HUES64 (cell line): Measurements from ENCODE around the gene REEP1.

Source experiments
- H3K27ac ChIP-seq: 2 replicates; pipeline ENCODE4 v1.7.0; 2013; ENCODE audit warnings: low read depth, low read length, inconsistent platforms
- H3K27me3 ChIP-seq: 2 replicates; pipeline ENCODE4 v1.6.1; 2013; ENCODE audit warnings: mild to moderate bottlenecking, low read length; ENCODE audit not compliant: insufficient read depth
- H3K36me3 ChIP-seq: 2 replicates; pipeline ENCODE4 v1.6.1; 2013; ENCODE audit warnings: mild to moderate bottlenecking, low read length; ENCODE audit not compliant: insufficient read depth
- H3K4me1 ChIP-seq: 2 replicates; pipeline ENCODE4 v1.6.1; 2013; ENCODE audit warnings: mild to moderate bottlenecking, low read length, moderate library complexity; ENCODE audit not compliant: insufficient read depth
- H3K4me3 ChIP-seq: 2 replicates; pipeline ENCODE4 v1.5.1; 2013; ENCODE audit warnings: mild to moderate bottlenecking, low read length, moderate library complexity
- H3K9ac ChIP-seq: 2 replicates; pipeline ENCODE4 v1.6.1; 2013; ENCODE audit warnings: mild to moderate bottlenecking, low read depth, low read length
- H3K9me3 ChIP-seq: 2 replicates; pipeline ENCODE4 v1.6.1; 2013; ENCODE audit warnings: low read depth, low read length; ENCODE audit not compliant: insufficient read depth
- WGBS: fragments of 150-250, 120-280 bp; methylation state at CpG from one replicate; pipeline ENCODE4 v1.1.7; 2013; ENCODE audit warnings: missing lambda C conversion rate; 5-methylcytosine and 5-hydroxymethylcytosine counted together

Gene REEP1

GRCh38 chr2:86292571-86293515 lies 44.6 kb downstream of the REEP1 start:
- no peaks in the 10 kb centered on the region for H3K9me3 ChIP-seq
- H3K9ac ChIP-seq = no peak overlapping the region
- H3K27ac ChIP-seq = no peak overlapping the region
- 93% methylated on average over 7 of the region's 7 CpGs for WGBS
- H3K27me3 ChIP-seq = no peaks in the 10 kb centered on the region
- H3K4me3 ChIP-seq = no peak overlapping the region
- no peaks in the 10 kb centered on the region for H3K36me3 ChIP-seq
- H3K4me1 ChIP-seq = no peaks in the 10 kb centered on the region

DNA sequence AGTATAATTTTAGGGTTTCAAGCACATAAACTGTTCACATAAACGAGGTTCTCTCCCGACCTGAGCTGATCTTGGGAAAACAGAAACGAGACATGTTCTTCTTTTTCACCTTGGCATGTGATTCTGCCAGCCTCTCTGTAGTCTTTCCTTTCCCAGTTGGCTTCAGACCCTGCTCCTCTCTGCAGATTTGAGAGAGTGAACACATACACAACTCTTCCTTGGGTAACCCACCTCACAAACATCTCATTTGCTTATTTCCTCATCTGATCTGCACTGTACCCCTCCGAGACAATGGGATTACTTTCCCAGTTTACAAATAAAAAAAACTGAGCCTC lies 46.1 kb downstream of the REEP1 start:
- Histone ChIP-seq H3K9me3 (no peaks in the 10 kb centered on the region), H3K4me3 (no peak overlapping the region), H3K27ac (no peak overlapping the region), H3K4me1 (no peaks in the 10 kb centered on the region), H3K27me3 (no peaks in the 10 kb centered on the region), H3K9ac (no peak overlapping the region), H3K36me3 (no peaks in the 10 kb centered on the region)
- 91% methylated on average over 4 of the region's 4 CpGs for WGBS

GRCh38 chr2:86290596-86291327 lies 46.7 kb downstream of the REEP1 start:
- WGBS = 89% methylated on average over 5 of the region's 5 CpGs
- Histone ChIP-seq H3K9me3 (no peaks in the 10 kb centered on the region), H3K27me3 (no peaks in the 10 kb centered on the region), H3K4me1 (no peaks in the 10 kb centered on the region), H3K27ac (no peak overlapping the region), H3K36me3 (no peaks in the 10 kb centered on the region), H3K4me3 (no peak overlapping the region), H3K9ac (no peak overlapping the region)

GRCh38 chr2:86286516-86286915 lies 50.9 kb downstream of the REEP1 start:
- Histone ChIP-seq H3K4me3 (no peak overlapping the region), H3K27me3 (no peaks in the 10 kb centered on the region), H3K9me3 (no peaks in the 10 kb centered on the region), H3K36me3 (no peaks in the 10 kb centered on the region), H3K9ac (no peak overlapping the region), H3K27ac (no peak overlapping the region), H3K4me1 (0 out of 2 replicates have a peak, but pooled peaks cover 3% of the 10 kb centered on the region)
- WGBS = 82% methylated on average over 3 of the region's 3 CpGs

GRCh38 chr2:86285981-86286380 lies 51.4 kb downstream of the REEP1 start:
- Histone ChIP-seq H3K27ac (no peak overlapping the region), H3K9ac (no peak overlapping the region), H3K27me3 (no peaks in the 10 kb centered on the region), H3K9me3 (no peaks in the 10 kb centered on the region), H3K4me3 (no peak overlapping the region), H3K4me1 (0 out of 2 replicates have a peak, but pooled peaks cover 3% of the 10 kb centered on the region), H3K36me3 (no peaks in the 10 kb centered on the region)
- 85% methylated on average over 7 of the region's 7 CpGs for WGBS

DNA sequence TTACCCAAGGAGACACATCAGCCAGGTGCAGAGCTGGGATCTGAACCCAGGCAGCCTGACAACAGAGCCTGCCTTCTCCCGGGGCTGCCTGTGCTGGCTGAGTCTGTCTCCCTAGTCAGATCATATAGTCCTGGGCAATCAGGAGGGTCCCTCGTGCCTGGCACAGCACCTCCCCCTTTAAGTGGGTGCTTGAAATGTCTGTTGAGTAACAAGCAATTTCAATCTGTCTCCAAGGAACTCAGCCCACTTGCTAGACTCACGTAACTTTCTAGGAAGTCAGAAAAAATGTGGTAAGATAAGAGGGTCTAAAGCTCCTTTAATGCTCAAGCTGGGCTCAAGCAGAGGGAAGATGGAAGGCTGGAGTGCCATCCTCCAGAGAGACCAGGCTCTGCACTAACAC lies 51.9 kb downstream of the REEP1 start:
- Histone ChIP-seq H3K9me3 (no peaks in the 10 kb centered on the region), H3K27ac (no peak overlapping the region), H3K4me1 (0 out of 2 replicates have a peak, but pooled peaks cover 3% of the 10 kb centered on the region), H3K4me3 (no peak overlapping the region), H3K27me3 (no peaks in the 10 kb centered on the region), H3K36me3 (no peaks in the 10 kb centered on the region), H3K9ac (no peak overlapping the region)
- 87% methylated on average over 3 of the region's 3 CpGs for WGBS

DNA sequence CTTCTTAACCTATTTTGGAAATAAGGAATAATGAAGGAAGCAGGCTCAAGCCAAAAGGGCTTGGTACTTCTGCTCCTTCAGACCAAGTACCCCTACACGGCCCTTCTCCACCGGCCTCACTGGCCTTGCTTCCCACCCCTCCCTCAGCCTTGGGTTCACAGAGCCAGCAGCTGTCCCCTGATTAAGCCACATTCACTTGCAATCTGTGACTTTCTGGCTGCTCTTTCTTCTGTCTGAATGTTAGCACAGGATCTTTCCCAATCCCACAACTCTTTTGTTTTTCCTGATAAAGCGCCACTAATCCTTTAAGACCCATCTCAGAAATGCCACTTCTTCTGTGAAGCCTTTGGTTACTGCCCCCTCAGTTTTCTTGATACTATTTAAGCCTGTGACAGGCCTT lies 52.4 kb downstream of the REEP1 start:
- Histone ChIP-seq H3K27me3 (no peaks in the 10 kb centered on the region), H3K27ac (no peak overlapping the region), H3K4me3 (no peak overlapping the region), H3K9me3 (no peaks in the 10 kb centered on the region), H3K9ac (no peak overlapping the region), H3K36me3 (no peaks in the 10 kb centered on the region), H3K4me1 (0 out of 2 replicates have a peak, but pooled peaks cover 3% of the 10 kb centered on the region)
- 80% methylated on average over 3 of the region's 3 CpGs for WGBS

GRCh38 chr2:86284401-86284841 lies 53.0 kb downstream of the REEP1 start:
- Histone ChIP-seq H3K27me3 (no peaks in the 10 kb centered on the region), H3K4me1 (0 out of 2 replicates have a peak, but pooled peaks cover 3% of the 10 kb centered on the region), H3K36me3 (no peaks in the 10 kb centered on the region), H3K4me3 (no peak overlapping the region), H3K9me3 (no peaks in the 10 kb centered on the region), H3K9ac (no peak overlapping the region), H3K27ac (no peak overlapping the region)
- WGBS = 92% methylated on average over 12 of the region's 12 CpGs

DNA sequence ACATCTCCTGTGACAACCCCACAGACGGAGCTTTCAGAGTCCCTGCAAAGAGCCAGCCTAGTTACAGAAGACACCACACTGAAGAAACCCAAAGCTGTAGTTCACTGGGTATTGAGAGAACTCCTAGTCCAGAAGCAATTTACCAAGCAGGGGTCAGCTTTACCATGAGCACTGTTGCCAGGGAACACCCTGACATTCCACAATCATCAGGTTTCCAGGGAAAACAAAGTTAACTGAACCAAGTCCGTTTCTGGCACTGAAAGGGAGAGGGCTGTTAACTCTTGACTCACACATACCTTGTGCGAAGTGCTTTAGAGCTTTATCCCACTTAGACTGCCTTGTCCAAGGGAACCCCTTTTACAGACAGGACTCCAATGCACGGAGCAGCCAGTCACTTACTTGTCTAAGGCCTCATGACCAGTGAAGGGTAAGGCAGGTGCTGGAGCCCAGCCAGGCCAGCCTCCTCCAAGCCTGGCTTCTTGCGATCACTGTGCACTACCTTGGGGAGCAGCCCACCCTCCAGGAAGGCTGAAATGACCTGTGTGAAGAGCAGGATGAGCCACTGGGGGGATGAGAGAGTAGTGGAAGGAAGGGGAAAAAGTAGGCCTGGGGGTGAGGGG lies 53.9 kb downstream of the REEP1 start:
- no peak overlapping the region for H3K27ac ChIP-seq
- 0 out of 2 replicates have a peak, but pooled peaks cover 3% of the 10 kb centered on the region for H3K4me1 ChIP-seq
- H3K36me3 ChIP-seq = no peaks in the 10 kb centered on the region
- H3K9me3 ChIP-seq = no peaks in the 10 kb centered on the region
- H3K9ac ChIP-seq = no peak overlapping the region
- WGBS = 92% methylated on average over 5 of the region's 5 CpGs
- H3K4me3 ChIP-seq = no peak overlapping the region
- no peaks in the 10 kb centered on the region for H3K27me3 ChIP-seq

GRCh38 chr2:86281066-86281700 lies 56.2 kb downstream of the REEP1 start:
- H3K36me3 ChIP-seq = no peaks in the 10 kb centered on the region
- 0 out of 2 replicates have a peak, but pooled peaks cover 3% of the 10 kb centered on the region for H3K4me1 ChIP-seq
- H3K4me3 ChIP-seq = no peak overlapping the region
- H3K9me3 ChIP-seq = no peaks in the 10 kb centered on the region
- no peaks in the 10 kb centered on the region for H3K27me3 ChIP-seq
- no peak overlapping the region for H3K9ac ChIP-seq
- no peak overlapping the region for H3K27ac ChIP-seq
- WGBS = 97% methylated on average over 14 of the region's 14 CpGs
